Natural killer cell (primary cell): Measurements from ENCODE around the gene SPOP. TPM values are rescaled to one million over a fixed set of nuclear protein-coding genes. Genes with fewer than 3 reads are reported as not detected.

Experiments
- ATAC-seq, 3 donors: fragments of 150-1000 bp in 2 of 3; fragments of 200-7000 bp in 1 of 3; cut with Tn5 transposase; 1 replicate in 1 of 3; 2 replicates in 2 of 3; pipeline ENCODE4 v1.10.0; 2021; ENCODE audit warnings: mild to moderate bottlenecking in 2 of 3, moderate library complexity in 2 of 3
- DNase-seq, 2 donors: peaks; one replicate each; pipeline versions ENCODE4 v3.0.0 to v3.0.0-alpha.2; 2013 to 2021; ENCODE audit warnings: mixed read lengths in 1 of 2
- H3K27ac ChIP-seq: one replicate; pipeline ENCODE4 v1.5.1; 2013; ENCODE audit warnings: mild to moderate bottlenecking, low read length
- H3K27me3 ChIP-seq: one replicate; pipeline ENCODE4 v1.6.1; 2013; ENCODE audit warnings: low read length; ENCODE audit not compliant: control insufficient read depth, insufficient read depth
- H3K36me3 ChIP-seq: one replicate; pipeline ENCODE4 v1.6.1; 2013; ENCODE audit warnings: low read length; ENCODE audit not compliant: control insufficient read depth, insufficient read depth
- H3K4me1 ChIP-seq: one replicate; pipeline ENCODE4 v1.6.1; 2013; ENCODE audit warnings: low read length; ENCODE audit not compliant: control insufficient read depth, insufficient read depth
- H3K4me3 ChIP-seq: one replicate; pipeline ENCODE4 v1.5.1; 2013; ENCODE audit warnings: low read length
- H3K9me3 ChIP-seq: one replicate; pipeline ENCODE4 v1.6.1; 2013; ENCODE audit warnings: low read length; ENCODE audit not compliant: control insufficient read depth, insufficient read depth
- H3K27ac Mint-ChIP-seq, 2 donors: one replicate each; pipeline ENCODE4 v1.8.0; 2022; ENCODE audit warnings: mild to moderate bottlenecking in 2 of 2, mixed read lengths in 2 of 2, moderate library complexity in 1 of 2
- H3K27me3 Mint-ChIP-seq, 2 donors: one replicate each; pipeline ENCODE4 v1.8.0; 2022; ENCODE audit warnings: low read depth in 2 of 2, mixed read lengths in 2 of 2
- H3K36me3 Mint-ChIP-seq: one replicate; pipeline ENCODE4 v1.8.0; 2022; ENCODE audit warnings: mixed read lengths
- H3K4me1 Mint-ChIP-seq, 2 donors: one replicate each; pipeline ENCODE4 v1.8.0; 2022; ENCODE audit warnings: mixed read lengths in 2 of 2
- H3K4me3 Mint-ChIP-seq: one replicate; pipeline ENCODE4 v1.8.0; 2022; ENCODE audit warnings: mild to moderate bottlenecking, moderate library complexity, mixed read lengths
- H3K9me3 Mint-ChIP-seq, 2 donors: one replicate each; pipeline ENCODE4 v1.8.0; 2022; ENCODE audit warnings: mixed read lengths in 2 of 2
- CTCF ChIP-seq: fragments of 200-600 bp; IDR thresholded peaks from one replicate; pipeline ENCODE4 v1.8.0; 2022; ENCODE audit warnings: antibody characterized with exemption
- WGBS: methylation state at CpG from one replicate; pipeline ENCODE4 v1.1.7; 2013; ENCODE audit warnings: missing lambda C conversion rate; ENCODE audit not compliant: insufficient coverage; 5-methylcytosine and 5-hydroxymethylcytosine counted together
- intact Hi-C: fragments of 100-400 bp; cut with micrococcal nuclease; formaldehyde crosslinking; loops from one replicate; pipeline ENCODE4 v1.14.2; 2022
- total RNA-seq, 4 donors: library from RNA; stranded (reverse); fragments of 120-200 nt in 1 of 4; gene quantifications; one replicate each; pipeline versions ENCODE4 v1.2.3 to v1.2.4, GENCODE V29; 2013 to 2022

Gene SPOP
- total RNA-seq, 3 donors from 2014 or later (not counting 1 experiment from before 2014, with no cell fraction given), result 45.4 to 56.5 (median 54.7) TPM

- no peaks in the 10 kb centered on the region for H3K36me3 Mint-ChIP-seq
- Histone ChIP-seq H3K27ac (no peak overlapping the region), H3K27me3 (peaks cover 11% of the 10 kb centered on the region), H3K4me1 (peaks cover under 1% of the 10 kb centered on the region), H3K36me3 (no peaks in the 10 kb centered on the region), H3K9me3 (no peaks in the 10 kb centered on the region), H3K4me3 (no peak overlapping the region)
- H3K4me1 Mint-ChIP-seq, result no peaks in the 10 kb centered on the region
- H3K4me3 Mint-ChIP-seq, result no peak overlapping the region
- H3K9me3 Mint-ChIP-seq, result no peaks in the 10 kb centered on the region
- WGBS, result 91% methylated on average over 6 of the region's 6 CpGs
- no peak overlapping the region for H3K27ac Mint-ChIP-seq
- intact Hi-C loops, result no loop called here
- no peak for TF ChIP-seq CTCF
- ATAC-seq (no peak), DNase-seq (no peak)
- H3K27me3 Mint-ChIP-seq, result peaks cover 7 to 15% of the 10 kb centered on the region in 2 donors
Observed at GRCh38 chr17:49581648-49581998, 96.3 kb downstream of the SPOP start.

GRCh38 chr17:49580981-49581647 lies 96.8 kb downstream of the SPOP start:
- H3K27me3 Mint-ChIP-seq, result peaks cover 7 to 15% of the 10 kb centered on the region in 2 donors
- Histone ChIP-seq H3K36me3 (no peaks in the 10 kb centered on the region), H3K9me3 (no peaks in the 10 kb centered on the region), H3K27me3 (peaks cover 16% of the 10 kb centered on the region), H3K4me1 (peaks cover 6% of the 10 kb centered on the region), H3K27ac (no peak overlapping the region), H3K4me3 (no peak overlapping the region)
- ATAC-seq, result no peak
- intact Hi-C loops, result no loop called here
- H3K4me1 Mint-ChIP-seq, result peaks cover 0 to 2% of the 10 kb centered on the region in 2 donors
- 92% methylated on average over 12 of the region's 12 CpGs for WGBS
- H3K4me3 Mint-ChIP-seq, result no peak overlapping the region
- H3K27ac Mint-ChIP-seq, result no peak overlapping the region
- TF ChIP-seq CTCF, result no peak
- DNase-seq, result no peak
- H3K36me3 Mint-ChIP-seq, result no peaks in the 10 kb centered on the region
- no peaks in the 10 kb centered on the region for H3K9me3 Mint-ChIP-seq

- H3K36me3 Mint-ChIP-seq, result no peaks in the 10 kb centered on the region
- Histone ChIP-seq H3K27ac (no peak overlapping the region), H3K4me1 (peaks cover 11% of the 10 kb centered on the region), H3K9me3 (no peaks in the 10 kb centered on the region), H3K36me3 (no peaks in the 10 kb centered on the region), H3K4me3 (no peak overlapping the region), H3K27me3 (peaks cover 20% of the 10 kb centered on the region)
- no peak for DNase-seq
- H3K27ac Mint-ChIP-seq, result no peak overlapping the region
- ATAC-seq, result no peak
- no peak for TF ChIP-seq CTCF
- H3K4me3 Mint-ChIP-seq, result no peak overlapping the region
- H3K27me3 Mint-ChIP-seq, result peaks cover 10 to 22% of the 10 kb centered on the region in 2 donors
- intact Hi-C loops, result no loop called here
- no peaks in the 10 kb centered on the region for H3K9me3 Mint-ChIP-seq
- H3K4me1 Mint-ChIP-seq, result peaks cover 0 to 9% of the 10 kb centered on the region in 2 donors
- 93% methylated on average over 21 of the region's 21 CpGs for WGBS
Observed at GRCh38 chr17:49580055-49580721, 97.7 kb downstream of the SPOP start.
